ENCODE results near the gene KLHL26. TPM values are rescaled to one million over a fixed set of nuclear protein-coding genes. Genes with fewer than 3 reads are reported as not detected.

The KLHL26 gene
- total and polyA plus RNA-seq, 9 of the 15 experiments (the other 6 are each of a cell fraction or from before 2014, with no cell fraction given), result 0.13 to 13.3 (median 1.4) TPM

DNA sequence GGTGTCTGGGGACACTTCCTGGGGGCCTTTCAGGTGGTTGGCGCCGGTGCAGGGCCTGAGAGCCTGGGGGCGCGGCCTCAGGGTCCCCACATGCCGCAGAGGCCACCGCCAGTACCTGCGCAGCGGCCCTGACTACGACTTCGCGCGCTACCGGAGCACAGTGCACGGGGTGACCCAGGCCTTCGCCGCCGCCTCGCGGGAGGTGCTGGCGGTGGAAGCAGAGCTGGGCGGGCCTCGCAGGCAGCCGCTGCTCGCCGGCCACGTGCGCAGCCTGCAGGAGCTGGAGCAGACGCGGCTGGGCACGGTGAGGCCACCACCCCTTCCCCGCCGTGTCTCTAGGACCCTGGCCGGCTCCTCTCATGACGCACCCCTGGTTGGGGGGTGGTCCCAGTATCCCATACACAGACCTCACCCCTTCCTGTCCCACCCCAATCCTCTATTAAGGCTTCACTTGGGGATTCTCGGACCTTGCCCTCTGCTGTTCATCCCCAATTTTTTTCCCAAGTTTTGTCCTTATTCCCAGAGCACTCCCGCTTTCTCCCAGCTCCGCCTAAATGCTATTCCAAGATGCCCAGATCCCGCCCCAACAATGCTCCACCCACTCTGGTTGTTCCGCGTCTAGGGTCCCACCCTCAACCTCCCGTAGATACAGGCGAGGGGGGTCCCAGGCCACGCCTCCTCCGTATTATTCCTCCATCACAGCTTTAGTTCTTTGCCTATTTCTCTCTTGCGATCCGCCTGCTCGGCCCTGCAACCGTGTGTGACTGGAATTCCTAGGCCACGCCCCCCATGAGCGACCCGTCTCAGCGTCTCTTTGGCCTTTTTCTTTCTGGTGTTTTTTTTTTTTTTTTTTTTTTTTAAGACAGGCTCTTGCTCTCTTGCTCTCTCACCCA, 47.2 kb upstream of the KLHL26 start (continued):
- TF ChIP-seq ZNF592 (IDR thresholded peaks at IDR 0.05), result peak; percentile 98
- TF ChIP-seq ZNF740 (CRISPR knock-in tag; IDR thresholded peaks at IDR 0.05), result 0 out of 2 replicates have a peak, but pooled peaks have one; percentile 16
- TF ChIP-seq ZNF740 (tag; IDR thresholded peaks at IDR 0.05), result no peak
- TF ChIP-seq, protein P1, sequence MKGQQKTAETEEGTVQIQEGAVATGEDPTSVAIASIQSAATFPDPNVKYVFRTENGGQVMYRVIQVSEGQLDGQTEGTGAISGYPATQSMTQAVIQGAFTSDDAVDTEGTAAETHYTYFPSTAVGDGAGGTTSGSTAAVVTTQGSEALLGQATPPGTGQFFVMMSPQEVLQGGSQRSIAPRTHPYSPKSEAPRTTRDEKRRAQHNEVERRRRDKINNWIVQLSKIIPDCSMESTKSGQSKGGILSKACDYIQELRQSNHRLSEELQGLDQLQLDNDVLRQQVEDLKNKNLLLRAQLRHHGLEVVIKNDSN (CRISPR knock-in tag; IDR thresholded peaks at IDR 0.05), result peak; percentile 89
- TF ChIP-seq ZNF24 (IDR thresholded peaks at IDR 0.05), result no peak
- peak; percentile 76 for TF ChIP-seq NR2C2 (CRISPR knock-in tag; IDR thresholded peaks at IDR 0.05)
- TF ChIP-seq NR2C2 (tag; IDR thresholded peaks at IDR 0.05), result peak; percentile 69; the same call in 1 of the 2 replicates
- TF ChIP-seq PTRF (tag; IDR thresholded peaks at IDR 0.05), result no peak
- TF ChIP-seq LEF1 (IDR thresholded peaks at IDR 0.05), result no peak
- TF ChIP-seq LARP7 (IDR thresholded peaks at IDR 0.05), result 0 out of 2 replicates have a peak, but pooled peaks have one; percentile 4
- no peak for TF ChIP-seq ZNF121 (CRISPR knock-in tag; conservative IDR thresholded peaks at IDR 0.05)
- no peak for TF ChIP-seq ZNF785 (CRISPR knock-in tag; IDR thresholded peaks at IDR 0.05)
- TF ChIP-seq RBM39 (optimal IDR thresholded peaks at IDR 0.05; ENCODE audit: low read depth, low read length), result peak; percentile 13
- TF ChIP-seq TFE3 (CRISPR knock-in tag; IDR thresholded peaks at IDR 0.05), result no peak
- TF ChIP-seq PHF20 (IDR thresholded peaks at IDR 0.05; ENCODE audit: partially characterized antibody), result peak; percentile 50
- TF ChIP-seq XRCC4 (IDR thresholded peaks at IDR 0.05; ENCODE audit: extremely low read depth, insufficient read depth, insufficient read length), result no peak
- TF ChIP-seq CGGBP1 (CRISPR knock-in tag; IDR thresholded peaks at IDR 0.05), result no peak
- TF ChIP-seq ZNF644 (tag; IDR thresholded peaks at IDR 0.05; ENCODE audit: low read depth), result no peak
